ENCODE results near the gene FADD. TPM values are rescaled to one million over a fixed set of nuclear protein-coding genes. Genes with fewer than 3 reads are reported as not detected.

The FADD gene
- total RNA-seq, 4 donors from 2014 or later, result 18.4 to 30.1 (median 22.6) TPM

GRCh38 chr11:70206226-70206981 lies 3.3 kb downstream of the FADD start:
- no peak for DNase-seq (ENCODE audit: low spot score)
- no peak for ATAC-seq (ENCODE audit: low FRiP score)
- no peak for TF ChIP-seq CTCF (IDR thresholded peaks at IDR 0.05)

- no peak for ATAC-seq (ENCODE audit: low FRiP score)
- DNase-seq (ENCODE audit: low spot score), result no peak
- no peak for TF ChIP-seq CTCF (IDR thresholded peaks at IDR 0.05)
Measured at GRCh38 chr11:70206982-70207376, 3.9 kb downstream of the FADD start.

- ATAC-seq (ENCODE audit: low FRiP score), result no peak
- no peak for TF ChIP-seq CTCF (IDR thresholded peaks at IDR 0.05)
- DNase-seq (ENCODE audit: low spot score), result no peak
Measured at GRCh38 chr11:70207531-70208131, 4.5 kb downstream of the FADD start.

GRCh38 chr11:70209391-70209912 lies 6.4 kb downstream of the FADD start:
- TF ChIP-seq CTCF (IDR thresholded peaks at IDR 0.05), result no peak
- DNase-seq (ENCODE audit: low spot score) (no peak), ATAC-seq (ENCODE audit: low FRiP score) (no peak)

GRCh38 chr11:70210051-70210501 lies 7.0 kb downstream of the FADD start:
- no peak for DNase-seq (ENCODE audit: low spot score)

GRCh38 chr11:70210530-70210929 lies 7.4 kb downstream of the FADD start:
- DNase-seq (ENCODE audit: low spot score) (no peak), ATAC-seq (ENCODE audit: low FRiP score) (peak; percentile 41)
- no peak for TF ChIP-seq CTCF (IDR thresholded peaks at IDR 0.05)

More at GRCh38 chr11:70210051-70210501, 7.0 kb downstream of the FADD start:
- ATAC-seq (ENCODE audit: low FRiP score), result peak; percentile 40
- no peak for TF ChIP-seq CTCF (IDR thresholded peaks at IDR 0.05)

Data from omental fat pad (tissue), 4 donors.